Activated B cell treated with CpG ODN at 0.5 μM for 24 hours (primary cell): ENCODE measurements around the gene TRAF6. TPM values are rescaled to one million over a fixed set of nuclear protein-coding genes. Genes with fewer than 3 reads are reported as not detected.
"Not testable (repeated sequence)": the region's sequence is repeated elsewhere in the genome, so short reads cannot be mapped to it uniquely, and the experiment has no call there.

ENCODE experiments used
- ATAC-seq: fragments of 200-7000 bp; cut with Tn5 transposase; one replicate; pipeline ENCODE4 v1.10.0; 2021; ENCODE audit warnings: low read depth, mild to moderate bottlenecking, moderate library complexity
- CTCF ChIA-PET: fragments of 350-600 bp; sonication (Branson Sonifier 250); formaldehyde crosslinking; loops from one replicate; lab custom pipeline; 2021; ENCODE audit warnings: antibody characterized with exemption; lab: Charles Lee
- POLR2A ChIA-PET: fragments of 350-600 bp; sonication (Branson Sonifier 250); formaldehyde crosslinking; loops from one replicate; lab custom pipeline; 2021; ENCODE audit warnings: antibody characterized with exemption; lab: Charles Lee
- DNase-seq: peaks from one replicate; pipeline ENCODE4 v3.0.0; 2022
- H3K27ac Mint-ChIP-seq: one replicate; pipeline ENCODE4 v1.8.0; 2020; ENCODE audit warnings: mixed read lengths
- H3K27me3 Mint-ChIP-seq: one replicate; pipeline ENCODE4 v1.8.0; 2021; ENCODE audit warnings: mixed read lengths
- H3K36me3 Mint-ChIP-seq: one replicate; pipeline ENCODE4 v1.8.0; 2021; ENCODE audit warnings: low read depth, mixed read lengths
- H3K4me1 Mint-ChIP-seq: one replicate; pipeline ENCODE4 v1.8.0; 2021; ENCODE audit warnings: mixed read lengths
- H3K4me3 Mint-ChIP-seq: one replicate; pipeline ENCODE4 v1.8.0; 2020; ENCODE audit warnings: mild to moderate bottlenecking, mixed read lengths
- H3K9me3 Mint-ChIP-seq: one replicate; pipeline ENCODE4 v1.8.0; 2020; ENCODE audit warnings: mixed read lengths
- intact Hi-C: fragments of 100-400 bp; cut with micrococcal nuclease; formaldehyde crosslinking; loops from one replicate; pipeline ENCODE4 v1.15.1; 2024
- total RNA-seq: library from RNA; stranded (reverse); gene quantifications from 2 replicates; pipeline ENCODE4 v1.2.3, GENCODE V29; 2022
- TF ChIP-seq, protein P1 (sequence below): fragments of 200-600 bp; IDR thresholded peaks from one replicate; pipeline ENCODE4 v1.8.0; 2022; ENCODE audit warnings: antibody characterized with exemption, mild to moderate bottlenecking

The TRAF6 gene
- total RNA-seq, result 16.9 and 19.3 TPM in 2 replicates

DNA sequence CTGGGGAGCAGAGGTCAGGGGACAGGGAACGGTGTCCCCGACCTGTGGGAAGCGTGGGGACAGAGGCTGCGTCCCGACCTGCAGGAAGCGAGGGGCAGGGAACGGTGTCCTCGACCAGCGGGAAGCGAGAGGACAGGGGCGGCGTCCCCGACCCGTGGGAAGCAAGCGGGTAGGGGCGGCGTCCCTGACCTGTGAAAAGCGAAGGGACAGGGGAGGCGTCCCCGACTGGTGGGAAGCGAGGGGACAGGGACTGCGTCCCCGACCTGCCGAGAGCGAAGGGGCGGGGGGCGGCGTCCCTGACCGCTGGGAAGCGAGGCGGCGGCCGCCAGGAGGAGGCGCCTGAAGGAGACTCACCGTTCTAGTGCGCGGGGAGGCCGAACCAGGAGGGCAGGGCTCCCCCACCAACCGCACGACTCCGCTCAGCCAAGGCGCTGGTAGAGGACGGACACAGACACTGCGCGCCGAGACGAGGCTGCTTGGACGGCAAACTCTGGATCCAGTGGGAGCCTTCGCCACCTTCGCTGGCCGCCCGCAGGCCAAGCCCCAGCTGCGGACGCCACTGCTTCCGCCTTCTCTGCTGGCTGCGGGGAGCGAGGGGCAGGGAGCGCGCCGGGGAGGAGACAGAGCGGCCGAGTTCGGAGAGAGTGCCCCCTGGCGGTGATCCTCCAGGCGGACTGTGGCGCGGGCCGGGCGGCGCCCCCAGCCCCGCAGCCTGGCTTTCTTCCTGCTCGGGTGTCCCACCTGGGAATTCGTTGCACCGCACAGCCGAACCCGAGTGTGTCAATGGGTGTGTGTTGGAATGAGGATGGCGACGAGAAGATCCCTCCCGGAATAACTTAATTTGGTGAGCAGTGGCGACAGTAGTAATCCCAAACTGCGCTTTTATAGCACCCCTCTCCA is at the start of gene TRAF6:
Gene TRAF6 (minus strand): TSS at position 579 of the 900 bp plus-strand sequence. CDS start 8,757 bp downstream, outside the sequence.
- Mint-ChIP-seq H3K9me3 (peaks cover 3% of the 10 kb centered on the region), H3K27ac (peak within 1 kb of the TSS; percentile 91), H3K36me3 (peaks cover 22% of the 10 kb centered on the region), H3K4me3 (peak within 1 kb of the TSS; percentile 97), H3K27me3 (peaks cover 9% of the 10 kb centered on the region), H3K4me1 (peaks cover 19% of the 10 kb centered on the region)
- POLR2A ChIA-PET, result interaction anchor here (0.6 to 2.1 kb wide), 4 partner anchors 16 to 220 kb away, joined by 3 to 10 read pairs (median 5); partner anchors contain the start of gene COMMD9
- CTCF ChIA-PET, result interaction anchor here (0.7 to 3.6 kb wide), 12 partner anchors 8 to 237 kb away, joined by 3 to 22 read pairs (median 4); partner anchors contain the start of genes COMMD9 and PRR5L
- TF ChIP-seq, protein P1, sequence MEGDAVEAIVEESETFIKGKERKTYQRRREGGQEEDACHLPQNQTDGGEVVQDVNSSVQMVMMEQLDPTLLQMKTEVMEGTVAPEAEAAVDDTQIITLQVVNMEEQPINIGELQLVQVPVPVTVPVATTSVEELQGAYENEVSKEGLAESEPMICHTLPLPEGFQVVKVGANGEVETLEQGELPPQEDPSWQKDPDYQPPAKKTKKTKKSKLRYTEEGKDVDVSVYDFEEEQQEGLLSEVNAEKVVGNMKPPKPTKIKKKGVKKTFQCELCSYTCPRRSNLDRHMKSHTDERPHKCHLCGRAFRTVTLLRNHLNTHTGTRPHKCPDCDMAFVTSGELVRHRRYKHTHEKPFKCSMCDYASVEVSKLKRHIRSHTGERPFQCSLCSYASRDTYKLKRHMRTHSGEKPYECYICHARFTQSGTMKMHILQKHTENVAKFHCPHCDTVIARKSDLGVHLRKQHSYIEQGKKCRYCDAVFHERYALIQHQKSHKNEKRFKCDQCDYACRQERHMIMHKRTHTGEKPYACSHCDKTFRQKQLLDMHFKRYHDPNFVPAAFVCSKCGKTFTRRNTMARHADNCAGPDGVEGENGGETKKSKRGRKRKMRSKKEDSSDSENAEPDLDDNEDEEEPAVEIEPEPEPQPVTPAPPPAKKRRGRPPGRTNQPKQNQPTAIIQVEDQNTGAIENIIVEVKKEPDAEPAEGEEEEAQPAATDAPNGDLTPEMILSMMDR, result peak; percentile 72
- peak; percentile 92 for DNase-seq
- intact Hi-C loops, result loop anchor here (1.0 kb wide), 4 partner anchors 18 to 848 kb away; partner anchors contain the start of genes COMMD9 and TRIM44
- peak; percentile 95 for ATAC-seq

DNA sequence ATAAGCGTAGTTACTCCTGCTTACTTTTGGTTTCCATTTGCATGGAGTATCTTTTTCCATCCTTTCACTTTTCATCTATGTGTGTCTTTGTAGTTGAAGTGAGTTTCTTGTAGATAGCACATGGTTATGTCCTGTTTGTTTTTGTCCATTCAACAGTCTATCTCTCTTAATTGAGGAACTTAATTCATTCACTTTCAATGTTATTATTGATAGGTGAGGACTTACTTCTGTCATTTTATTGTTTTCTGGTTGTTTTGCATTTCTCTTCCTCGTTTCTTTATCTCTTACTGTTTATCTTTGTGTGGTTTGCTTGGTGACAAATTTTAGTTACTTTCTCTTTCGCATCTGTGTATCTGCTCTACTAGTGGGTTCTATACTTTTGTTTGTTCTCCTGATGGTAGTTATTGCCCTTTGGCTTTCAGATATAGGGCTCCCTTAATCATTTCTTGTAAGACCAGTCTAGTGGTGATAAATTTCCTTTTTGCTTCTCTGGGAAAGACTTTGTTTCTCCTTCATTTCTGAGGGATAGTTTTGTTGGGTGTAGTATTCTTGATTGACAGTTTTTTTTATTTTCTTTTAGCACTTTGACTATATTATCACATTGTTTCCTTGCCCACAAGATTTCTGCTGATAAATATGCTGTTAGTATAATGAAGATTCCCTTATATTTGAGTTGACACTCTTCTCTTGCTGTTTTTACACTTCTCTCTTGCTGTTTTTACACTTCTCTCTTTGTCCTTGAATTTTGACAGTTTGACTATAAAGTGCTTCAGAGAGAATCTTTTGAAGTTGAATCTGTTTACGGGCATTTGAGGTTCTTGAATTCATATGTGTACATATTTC is 48.7 kb upstream of the TRAF6 start:
- peaks cover 8% of the 10 kb centered on the region for H3K27me3 Mint-ChIP-seq
- POLR2A ChIA-PET, result no interaction called here
- H3K4me1 Mint-ChIP-seq, result no peaks in the 10 kb centered on the region
- no peak for DNase-seq
- intact Hi-C loops, result no loop called here
- TF ChIP-seq, protein P1, result no peak
- H3K36me3 Mint-ChIP-seq, result no peaks in the 10 kb centered on the region
- CTCF ChIA-PET, result no interaction called here
- peaks cover 9% of the 10 kb centered on the region for H3K9me3 Mint-ChIP-seq
- H3K4me3 Mint-ChIP-seq, result no peak overlapping the region
- ATAC-seq, result no peak
- no peak overlapping the region for H3K27ac Mint-ChIP-seq

GRCh38 chr11:36557991-36558390 is 47.9 kb upstream of the TRAF6 start:
- CTCF ChIA-PET, result no interaction called here
- ATAC-seq, result no peak
- intact Hi-C loops, result no loop called here
- Mint-ChIP-seq H3K27ac (no peak overlapping the region), H3K36me3 (no peaks in the 10 kb centered on the region), H3K4me3 (no peak overlapping the region), H3K27me3 (peaks cover 8% of the 10 kb centered on the region), H3K4me1 (no peaks in the 10 kb centered on the region), H3K9me3 (peaks cover 9% of the 10 kb centered on the region)
- TF ChIP-seq, protein P1, result no peak
- DNase-seq, result no peak
- POLR2A ChIA-PET, result no interaction called here

DNA sequence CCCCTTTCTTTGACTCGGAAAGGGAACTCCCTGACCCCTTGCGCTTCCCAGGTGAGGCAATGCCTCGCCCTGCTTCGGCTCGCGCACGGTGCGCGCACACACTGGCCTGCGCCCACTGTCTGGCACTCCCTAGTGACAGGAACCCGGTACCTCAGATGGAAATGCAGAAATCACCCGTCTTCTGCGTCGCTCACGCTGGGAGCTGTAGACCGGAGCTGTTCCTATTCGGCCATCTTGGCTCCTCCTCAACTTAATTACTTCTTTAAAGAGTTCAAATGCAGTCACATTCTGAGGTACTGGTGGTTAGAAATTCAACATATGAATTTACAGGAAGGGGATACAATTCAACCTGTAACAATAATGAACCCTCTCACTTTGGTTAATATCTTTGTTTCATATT is 47.3 kb upstream of the TRAF6 start:
- DNase-seq, ATAC-seq, H3K27ac Mint-ChIP-seq, intact Hi-C loops, CTCF ChIA-PET, H3K36me3 Mint-ChIP-seq, H3K4me3 Mint-ChIP-seq, H3K9me3 Mint-ChIP-seq, POLR2A ChIA-PET, H3K27me3 Mint-ChIP-seq, H3K4me1 Mint-ChIP-seq: not testable (repeated sequence)

DNA sequence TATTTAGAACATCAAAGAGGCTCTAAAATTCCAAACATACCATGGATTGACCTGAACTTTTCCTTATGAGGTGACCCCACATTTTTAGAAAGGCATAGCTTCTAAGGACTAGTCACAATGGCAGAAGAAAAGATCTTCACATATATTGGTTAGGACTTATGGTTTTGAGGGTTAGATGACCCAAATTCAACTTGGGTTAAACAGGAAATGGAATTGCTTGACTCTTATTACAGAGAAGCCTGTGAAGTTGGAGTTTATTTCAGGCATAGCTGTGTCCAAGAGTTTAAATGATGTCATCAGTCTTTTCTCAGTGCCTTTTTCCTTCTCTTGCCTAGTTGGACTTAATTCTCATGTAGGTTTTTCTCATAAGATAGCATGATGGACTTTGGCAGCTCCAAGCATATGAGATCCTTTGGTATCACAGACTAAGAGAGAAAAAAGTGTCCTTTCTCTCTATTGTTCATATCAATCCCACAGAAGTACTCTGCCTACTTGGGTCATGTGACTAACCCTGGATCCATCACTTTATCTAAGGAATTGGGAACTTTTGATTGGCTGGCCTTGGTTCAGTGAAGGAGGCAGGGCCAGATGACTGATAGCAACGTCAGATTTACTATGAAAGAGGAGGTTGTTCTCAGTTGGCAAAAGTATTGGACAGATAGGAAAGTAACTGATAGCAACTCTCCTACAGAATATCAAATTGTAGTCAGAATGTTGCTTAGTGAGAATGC is 40.5 kb upstream of the TRAF6 start:
- Mint-ChIP-seq H3K27ac (no peak overlapping the region), H3K27me3 (peaks cover 6% of the 10 kb centered on the region), H3K36me3 (no peaks in the 10 kb centered on the region), H3K4me3 (no peak overlapping the region), H3K9me3 (no peaks in the 10 kb centered on the region), H3K4me1 (no peaks in the 10 kb centered on the region)
- ChIA-PET CTCF (no interaction called here), POLR2A (no interaction called here)
- DNase-seq (no peak), ATAC-seq (no peak)
- intact Hi-C loops, result no loop called here
- TF ChIP-seq, protein P1, result no peak
